DMS 273 (cell line): Measurements from ENCODE around the gene ABCB11.
"Not testable (repeated sequence)": the region's sequence is repeated elsewhere in the genome, so short reads cannot be mapped to it uniquely, and the experiment has no call there.

Experiments used
- DNase-seq: peaks from one replicate; lab custom pipeline; 2025; ENCODE audit not compliant: unreplicated experiment; lab: John Stamatoyannopoulos, UW

Gene ABCB11

DNA sequence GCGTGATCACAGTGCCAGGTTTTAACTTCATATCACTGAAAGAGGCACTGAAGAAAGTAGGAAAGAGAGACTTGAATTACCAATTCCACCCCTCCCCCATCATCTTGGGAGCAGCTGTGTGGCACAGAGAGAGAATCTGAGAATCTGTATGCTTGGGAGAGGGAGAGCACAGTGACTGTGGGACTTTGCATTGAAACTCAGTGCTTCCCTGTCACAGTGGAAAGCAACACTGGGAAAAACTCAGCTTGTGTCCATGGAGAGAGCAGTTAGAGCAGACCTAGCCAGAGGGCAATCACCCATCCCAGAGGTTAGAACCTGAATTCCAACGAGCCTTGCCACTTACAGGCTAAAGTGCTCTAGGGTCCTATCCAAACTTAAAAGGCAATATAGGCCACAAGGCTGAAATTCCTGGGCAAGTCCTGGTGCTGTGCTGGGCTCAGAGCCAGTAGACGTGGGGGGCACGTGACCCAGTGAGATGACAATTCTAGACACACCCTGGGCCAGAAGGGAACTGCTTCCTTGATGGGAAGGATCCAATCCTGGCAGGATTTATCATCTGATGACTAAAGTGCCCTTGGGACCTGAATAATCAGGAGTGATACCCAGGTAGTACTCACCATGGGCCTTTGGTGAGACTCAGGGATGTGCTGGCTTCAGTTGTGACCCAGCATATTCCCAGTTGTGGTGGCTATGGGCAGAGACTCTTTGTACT lies 15.5 kb upstream of the ABCB11 start:
- DNase-seq = no peak

DNA sequence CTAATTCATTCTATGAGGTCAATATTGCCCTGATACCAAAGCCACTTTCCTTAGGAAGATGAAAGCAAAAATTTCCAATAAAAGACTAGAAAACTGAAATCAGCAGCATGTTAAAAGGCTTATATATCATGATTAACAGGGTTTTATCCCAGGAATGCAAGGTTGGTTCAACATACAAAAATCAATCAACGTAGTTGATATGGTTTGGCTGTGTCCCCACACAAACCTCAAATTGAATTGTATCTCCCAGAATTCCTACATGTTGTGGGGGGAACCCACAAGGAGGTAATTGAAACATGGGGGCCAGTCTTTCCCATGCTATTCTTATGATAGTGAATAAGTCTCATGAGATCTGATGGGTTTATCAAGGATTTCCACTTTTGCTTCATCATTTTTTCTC lies 11.7 kb upstream of the ABCB11 start:
- DNase-seq = no peak

DNA sequence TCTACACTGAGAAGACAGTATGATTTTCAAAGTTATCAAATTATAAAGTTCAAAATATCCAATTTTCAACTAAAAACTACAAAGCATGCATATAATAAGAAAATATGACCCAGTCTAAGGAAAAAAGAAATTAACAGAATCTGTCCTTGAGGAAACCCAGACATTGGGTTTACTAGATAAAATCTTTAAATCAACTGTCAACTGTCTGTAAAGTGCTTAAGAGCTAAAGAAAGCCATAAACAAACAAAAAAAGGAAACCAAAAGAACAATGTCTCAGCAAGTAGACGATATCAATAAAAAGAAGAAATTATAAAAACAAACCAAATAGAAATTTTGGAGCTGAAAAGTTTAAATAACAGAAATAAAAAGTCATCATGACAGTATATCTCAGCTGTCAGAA lies 10.5 kb upstream of the ABCB11 start:
- DNase-seq = no peak

DNA sequence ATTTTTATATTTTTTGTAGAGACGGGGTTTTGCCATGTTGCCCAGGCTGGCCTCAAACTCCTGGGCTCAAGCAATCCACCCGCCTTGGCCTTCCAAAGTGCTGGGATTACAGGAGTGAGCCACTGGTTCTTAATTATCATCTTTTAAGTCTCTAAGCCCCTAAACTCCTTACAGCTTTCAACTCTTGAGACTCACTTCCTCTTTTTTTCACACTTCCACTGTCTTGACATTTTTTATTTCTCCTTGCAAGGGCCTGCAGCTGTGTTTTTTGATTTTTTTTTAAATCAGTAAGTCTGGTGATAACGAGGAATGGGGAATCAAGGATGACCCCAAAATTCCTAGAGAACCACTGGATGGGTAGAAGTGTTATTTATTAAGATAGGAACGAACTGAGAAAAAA lies 8.6 kb upstream of the ABCB11 start:
- no peak for DNase-seq

DNA sequence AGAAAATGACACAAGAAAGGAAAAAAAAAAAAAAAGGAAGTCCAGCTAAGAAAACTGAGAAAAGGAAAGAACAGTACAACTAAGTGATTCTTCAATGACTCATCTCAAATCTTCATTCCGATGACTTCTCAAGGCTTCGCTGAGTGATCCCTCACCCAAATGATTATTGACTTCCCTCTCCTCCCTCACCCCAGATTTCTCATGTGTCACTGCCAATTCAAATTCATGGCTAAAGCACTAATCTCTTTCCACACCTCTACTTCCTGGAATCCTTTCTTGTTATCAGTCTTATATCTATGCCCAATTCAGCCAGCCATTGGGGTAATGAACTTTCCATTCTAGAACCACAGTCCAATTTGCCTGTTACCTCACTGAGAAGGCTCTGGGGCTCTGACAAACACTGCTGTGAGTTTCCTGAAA lies 7.2 kb upstream of the ABCB11 start:
- DNase-seq = no peak

DNA sequence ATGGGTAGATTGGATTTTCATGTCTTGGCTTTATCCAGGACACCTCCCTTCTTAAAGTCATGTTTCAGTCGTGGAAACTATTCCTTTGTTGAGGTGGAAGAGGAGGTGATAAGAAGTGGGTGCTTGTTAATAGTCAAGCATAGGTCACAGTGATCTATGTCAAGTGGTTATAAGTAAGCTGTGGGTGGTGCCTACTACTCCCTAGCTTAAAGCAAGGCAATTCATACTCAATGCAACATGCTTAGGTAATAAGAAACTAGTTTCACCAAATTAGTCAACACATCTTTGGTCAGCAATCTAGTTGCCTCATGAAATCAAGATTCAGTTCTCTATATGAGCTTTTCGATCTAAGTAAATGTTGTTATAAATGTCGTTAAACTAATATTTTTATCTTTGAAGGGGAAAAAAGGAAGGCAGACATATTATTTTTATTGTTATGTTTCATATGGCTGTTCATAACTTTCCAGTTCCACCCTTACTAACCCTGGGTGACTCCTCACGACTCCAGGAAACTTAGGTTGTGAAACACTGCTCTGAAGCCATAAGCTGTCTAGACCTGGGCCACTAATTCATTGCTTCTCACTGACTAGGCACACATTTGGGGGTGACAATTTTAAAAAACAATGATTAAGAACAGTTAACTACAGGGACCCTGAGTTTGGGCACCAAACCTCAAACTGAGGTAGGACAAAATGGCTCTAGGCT lies 5.8 kb upstream of the ABCB11 start:
- DNase-seq = no peak

DNA sequence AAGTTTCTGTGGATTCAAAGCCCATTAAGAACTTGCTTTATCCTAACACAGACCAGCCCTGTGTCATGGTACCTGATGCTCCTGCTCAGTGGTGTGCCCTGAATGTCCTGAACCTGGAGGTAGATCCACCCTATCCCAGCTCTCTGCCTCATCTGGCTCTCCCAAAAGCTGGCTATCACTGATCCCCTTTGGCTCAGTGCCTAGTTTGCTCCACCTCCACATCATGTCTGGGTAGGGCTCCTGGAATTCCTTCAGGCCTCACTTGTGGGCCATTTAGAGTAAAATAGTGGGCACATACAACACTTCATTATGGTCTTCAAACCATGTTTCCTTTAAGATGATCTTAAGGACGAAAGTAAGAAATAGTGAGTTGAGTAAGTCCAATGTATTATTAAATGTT lies 4.8 kb upstream of the ABCB11 start:
- DNase-seq = peak; percentile 9

DNA sequence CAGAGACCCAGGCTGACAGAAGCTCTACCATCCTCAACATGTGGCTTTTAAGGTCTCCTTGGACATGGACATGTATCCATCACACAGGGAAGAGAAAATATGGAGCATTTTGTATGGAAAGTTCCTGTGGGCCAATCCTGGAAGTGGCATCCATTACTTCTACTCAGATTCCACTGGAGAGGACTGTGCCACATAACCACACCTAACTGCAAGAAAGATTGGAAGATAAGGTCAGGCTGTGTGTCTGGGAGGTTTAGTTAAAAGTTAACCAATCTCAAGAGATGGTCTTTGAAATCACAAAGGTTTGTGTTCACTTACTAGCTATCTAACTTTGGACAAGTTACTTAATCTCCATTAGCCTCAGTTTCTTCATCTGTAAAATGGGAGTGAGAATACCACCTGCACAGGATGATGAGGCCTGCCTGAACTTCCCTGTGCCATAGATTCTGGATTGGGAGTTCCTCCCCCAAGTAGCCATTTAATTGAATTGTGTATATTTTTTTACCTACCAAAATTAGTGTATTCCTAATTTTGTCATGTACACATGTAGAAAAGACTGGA lies 3.9 kb upstream of the ABCB11 start:
- no peak for DNase-seq

DNA sequence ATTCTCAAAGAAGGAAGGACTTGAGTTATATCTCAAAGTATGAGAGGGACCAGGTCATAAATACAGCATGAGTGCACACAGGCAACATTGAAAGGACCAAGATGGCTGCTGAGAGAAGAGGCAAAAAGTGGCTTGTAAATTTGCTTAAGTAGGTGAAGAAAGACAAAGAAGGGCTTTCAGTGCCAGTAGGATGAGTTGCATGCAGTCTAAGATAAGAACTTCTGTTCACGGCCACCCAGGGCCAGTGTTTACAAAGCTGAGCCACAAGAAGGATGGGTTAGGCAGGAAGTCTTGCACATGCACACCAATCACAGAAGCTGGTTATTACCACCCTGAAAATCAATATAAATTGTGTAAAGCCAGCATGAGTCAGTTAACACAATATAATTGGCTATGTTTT lies 3.1 kb upstream of the ABCB11 start:
- no peak for DNase-seq

DNA sequence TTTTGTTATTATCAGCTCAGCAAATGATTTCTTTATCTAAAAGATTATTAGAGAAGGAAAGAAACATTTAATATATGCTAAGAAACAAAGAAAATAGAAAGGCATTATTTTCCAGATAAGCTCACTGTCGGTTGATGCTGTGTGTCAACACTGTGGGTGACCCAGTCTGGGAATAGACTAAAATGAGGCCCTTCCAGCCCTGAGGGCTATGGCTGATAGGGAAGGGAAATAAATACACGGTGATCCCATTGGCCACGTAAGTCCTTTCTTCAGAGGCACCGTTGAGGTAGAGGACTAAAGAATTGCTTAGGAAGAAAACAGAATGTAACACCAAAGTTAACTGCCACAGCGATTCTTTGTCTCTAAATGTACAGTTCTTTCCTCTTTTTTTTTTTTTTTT lies 1.8 kb downstream of the ABCB11 start:
- no peak for DNase-seq

DNA sequence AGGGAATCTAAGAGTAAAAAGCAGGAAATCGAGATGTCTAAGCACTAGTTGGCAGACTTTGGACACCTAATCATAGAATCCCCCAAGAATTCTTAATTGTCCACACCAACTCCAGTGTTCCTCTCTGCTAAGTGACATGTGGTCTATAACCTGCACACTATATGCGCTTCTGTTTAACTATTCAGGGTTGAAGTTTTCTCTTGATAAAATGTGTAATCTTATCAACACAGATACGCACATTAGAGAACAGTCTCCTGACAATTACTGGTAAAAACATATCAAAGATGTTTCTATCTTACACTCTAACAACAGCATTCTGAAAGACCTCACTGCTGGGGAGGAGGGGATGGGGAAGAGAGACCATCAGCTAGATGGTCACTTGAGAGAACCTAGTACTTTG lies 3.9 kb downstream of the ABCB11 start:
- no peak for DNase-seq

DNA sequence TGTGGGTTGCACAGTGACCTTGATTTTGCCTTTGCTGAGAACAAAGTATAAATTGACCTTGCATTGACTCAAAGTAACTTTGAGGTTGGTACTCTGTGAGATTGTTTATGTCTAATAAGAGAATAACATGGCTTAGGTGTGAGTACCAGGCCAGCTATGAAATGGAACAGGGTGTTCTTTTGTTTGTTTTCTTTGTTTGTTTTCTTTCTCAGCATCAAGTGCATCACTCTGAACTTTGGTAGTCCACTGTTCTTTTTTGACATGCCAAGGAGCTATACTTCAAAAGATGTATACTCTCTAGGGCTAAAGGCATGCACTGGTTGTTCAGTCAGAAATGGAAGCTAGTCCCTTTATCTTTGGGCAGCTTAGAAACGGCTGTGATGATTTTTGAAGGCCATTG lies 5.1 kb downstream of the ABCB11 start:
- no peak for DNase-seq

DNA sequence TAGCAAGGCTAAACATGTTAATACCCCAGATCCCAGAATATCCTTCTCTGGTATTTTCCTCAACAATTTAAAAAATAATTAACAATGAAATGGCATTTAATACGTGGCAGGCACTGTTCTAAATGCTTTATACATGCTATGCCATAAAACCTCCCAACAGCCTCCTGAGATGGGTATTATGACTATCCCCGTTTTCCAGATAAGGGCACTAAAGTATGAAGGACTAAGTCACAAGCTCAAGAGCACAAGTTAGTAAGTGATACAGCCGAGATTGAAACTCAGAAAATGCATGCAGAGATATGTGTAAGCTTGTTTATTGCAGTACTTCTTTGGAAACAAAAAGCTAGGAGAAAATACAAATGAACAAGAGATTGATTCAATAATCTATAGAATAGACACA lies 8.0 kb downstream of the ABCB11 start:
- DNase-seq = no peak

DNA sequence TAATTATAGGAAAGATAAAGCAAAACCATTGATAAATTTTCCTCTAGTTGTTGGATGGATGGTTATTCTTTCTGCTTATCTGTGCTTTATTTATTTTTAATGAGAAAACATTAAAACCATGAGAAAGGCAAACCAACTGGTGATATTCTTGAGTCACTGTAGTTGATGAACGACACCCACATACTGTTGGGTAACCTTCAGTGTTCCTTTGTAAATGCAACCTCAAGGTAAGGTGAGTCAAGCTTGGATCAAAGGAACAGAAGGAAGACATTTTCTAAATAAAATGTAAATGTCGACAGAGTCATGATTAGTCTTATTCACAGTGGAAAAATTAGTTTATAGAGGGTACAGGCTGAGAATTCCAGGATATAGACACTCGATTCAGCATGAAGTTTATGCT lies 12.7 kb downstream of the ABCB11 start:
- no peak for DNase-seq

DNA sequence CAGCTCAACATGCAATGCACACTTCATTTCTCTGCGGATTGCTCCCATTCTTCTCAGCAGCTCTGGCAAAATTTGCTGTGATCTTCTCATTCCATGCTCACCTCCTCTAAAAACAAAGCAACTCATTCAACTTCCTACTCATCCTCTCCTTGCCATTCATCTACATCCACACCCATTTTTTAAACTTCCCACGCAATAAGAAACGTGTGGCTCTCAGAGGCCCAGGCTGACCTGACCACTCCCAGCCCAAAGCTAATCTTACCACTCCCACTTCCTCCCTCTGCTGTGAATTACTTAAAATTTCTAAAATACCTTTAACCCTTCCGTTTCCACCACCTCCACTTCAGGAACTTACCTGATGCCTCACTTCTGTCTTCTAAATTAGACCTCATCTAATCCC lies 15.2 kb downstream of the ABCB11 start:
- DNase-seq = no peak

DNA sequence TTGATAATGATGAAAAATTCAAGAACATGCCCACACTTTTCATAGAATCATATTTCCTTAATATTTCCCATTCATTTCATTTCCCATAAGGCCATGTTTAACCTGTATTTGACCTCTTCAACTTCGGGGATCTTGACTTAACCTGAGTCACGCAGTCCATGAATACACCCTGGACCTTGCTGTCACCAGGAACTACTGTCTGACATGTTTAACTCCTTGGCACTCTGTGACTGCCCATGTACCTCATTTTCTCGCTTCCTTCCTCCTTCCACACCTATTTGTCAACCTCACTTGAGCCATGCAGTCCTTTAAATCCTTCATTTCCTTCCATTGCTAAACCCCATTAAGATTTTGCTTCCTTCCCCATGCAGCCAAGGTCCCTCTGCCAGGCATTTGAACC lies 16.3 kb downstream of the ABCB11 start:
- no peak for DNase-seq

DNA sequence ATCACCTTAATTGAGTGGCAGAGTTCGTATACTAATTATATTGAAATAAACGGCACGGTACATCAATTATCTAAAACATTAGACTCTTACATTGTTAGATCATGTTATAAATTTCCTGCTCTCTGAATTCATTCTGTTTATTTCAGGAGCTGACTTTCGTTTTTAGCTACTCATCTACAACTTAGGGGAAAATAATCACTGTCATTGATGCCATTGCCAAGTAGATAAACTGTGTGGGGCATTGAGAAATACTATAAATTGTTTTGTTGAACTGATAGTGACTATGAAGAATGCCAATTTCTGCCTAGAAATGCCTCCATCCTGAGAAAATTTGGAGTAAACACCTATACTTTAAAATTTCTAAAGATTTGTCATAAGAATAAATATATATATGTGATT lies 17.5 kb downstream of the ABCB11 start:
- no peak for DNase-seq

DNA sequence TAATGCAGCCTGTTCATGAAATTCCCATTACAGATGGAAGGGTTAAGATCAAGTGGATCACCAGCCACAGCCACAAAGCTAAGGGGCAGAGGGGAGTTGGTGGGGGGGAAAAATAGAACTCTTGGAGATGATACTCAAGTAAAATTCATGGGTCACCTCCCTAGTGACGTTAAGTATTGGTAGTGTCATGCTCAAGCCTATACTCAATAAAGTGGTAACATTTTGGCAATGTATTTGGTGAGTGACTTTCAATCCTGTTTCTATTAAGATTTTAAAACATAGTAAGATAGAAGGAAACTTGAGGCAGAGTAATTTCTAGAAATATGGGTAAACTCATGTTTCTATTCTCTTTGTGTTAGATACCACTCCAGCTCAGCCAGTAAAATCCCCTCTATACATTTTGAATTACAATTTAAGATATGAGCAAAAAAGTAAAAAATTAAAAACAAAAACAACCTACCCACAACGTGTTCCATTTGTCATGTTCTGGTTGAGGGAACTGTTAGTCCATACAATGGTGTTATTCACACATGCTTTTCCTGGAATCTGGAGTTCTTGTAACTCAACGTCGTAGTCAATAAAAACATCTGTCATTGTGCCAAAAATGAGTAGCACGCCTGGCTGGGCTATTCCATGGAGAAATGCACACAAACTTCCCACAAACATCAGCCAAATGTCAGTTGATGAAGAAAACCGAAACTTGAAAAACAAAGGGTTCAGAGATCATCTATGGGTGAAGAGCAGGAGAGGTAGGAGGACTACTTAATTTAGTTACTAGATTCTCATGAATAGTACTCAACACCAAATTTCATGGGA lies 18.1 kb downstream of the ABCB11 start:
- no peak for DNase-seq

DNA sequence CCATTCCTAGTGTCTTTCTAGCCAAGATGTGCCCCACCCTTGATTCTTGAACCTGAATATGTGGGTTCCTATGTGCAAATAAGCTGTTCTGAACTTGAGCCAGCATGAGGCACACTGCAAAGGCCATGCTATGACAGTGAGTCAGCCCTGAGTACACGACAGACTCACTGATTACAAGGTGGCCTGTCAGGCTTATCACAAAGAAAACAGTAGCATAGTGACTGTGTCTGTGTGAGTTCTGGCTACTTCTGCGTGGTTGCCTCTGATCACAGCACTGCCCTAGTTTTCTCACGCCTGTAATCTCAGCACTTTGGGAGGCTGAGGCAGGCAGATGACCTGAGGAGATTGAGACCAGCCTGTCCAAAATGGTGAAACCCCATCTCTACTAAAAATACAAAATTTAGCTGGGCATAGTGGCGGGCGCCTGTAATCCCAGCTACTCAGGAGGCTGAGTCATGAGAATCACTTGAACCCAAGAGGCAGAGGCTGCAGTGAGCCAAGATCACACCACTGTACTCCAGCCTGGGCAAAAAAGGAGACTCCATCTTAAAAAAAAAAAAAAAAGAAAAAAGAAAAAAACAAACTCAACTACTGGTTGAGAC lies 18.8 kb downstream of the ABCB11 start:
- DNase-seq = not testable (repeated sequence)

DNA sequence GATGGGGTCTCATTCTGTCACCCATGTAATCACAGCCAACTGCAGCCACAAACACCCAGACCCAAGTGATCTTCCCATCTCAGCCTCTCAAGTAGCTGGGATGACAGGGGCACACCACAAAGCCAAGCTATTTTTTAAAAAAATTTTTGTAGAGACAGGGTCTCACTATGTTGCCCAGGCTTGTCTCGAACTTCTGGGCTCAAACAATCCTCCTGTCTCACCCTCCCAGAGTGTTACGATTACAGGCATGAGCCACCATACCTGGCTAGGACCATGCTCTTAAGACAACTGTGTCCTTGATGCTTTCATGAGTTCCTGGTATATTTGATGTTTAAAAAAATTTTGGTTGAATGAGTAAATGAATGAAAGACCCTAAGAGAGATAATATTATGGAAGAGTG lies 19.4 kb downstream of the ABCB11 start:
- no peak for DNase-seq
